GM12878 (cell line): ENCODE measurements around the gene GRIN2A. TPM values are rescaled to one million over a fixed set of nuclear protein-coding genes. Genes with fewer than 3 reads are reported as not detected.

ENCODE experiments used
- ATAC-seq: fragments of 200-7000 bp; cut with Tn5 transposase; 3 replicates; pipeline ENCODE4 v1.9.1; 2020; ENCODE audit warnings: mild to moderate bottlenecking, moderate library complexity
- BruUV-seq: library from RNA; stranded (reverse); fragments of 400-500 nt; replicated peaks from 2 replicates; lab custom pipeline; 2021; lab: Mats Ljungman, UMichigan
- CTCF ChIA-PET: fragments of 300-600 bp; sonication (Branson Sonifier 250); formaldehyde crosslinking; extraction: SDS; loops from one replicate; lab custom pipeline; 2021; ENCODE audit warnings: inconsistent platforms; lab: Yijun Ruan, JAX
- POLR2A ChIA-PET: fragments of 350-600 bp; formaldehyde crosslinking; extraction: SDS; loops from one replicate; lab custom pipeline; 2021; ENCODE audit warnings: inconsistent platforms; lab: Charles Lee
- RAD21 ChIA-PET: fragments of 300-600 bp; sonication (Branson Sonifier 250); formaldehyde crosslinking; loops from one replicate; lab custom pipeline; 2023; ENCODE audit warnings: antibody characterized with exemption; ENCODE audit not compliant: unreplicated experiment; lab: Charles Lee
- SMC1A ChIA-PET: fragments of 300-600 bp; sonication (Branson Sonifier 250); formaldehyde crosslinking; loops from one replicate; lab custom pipeline; 2023; ENCODE audit not compliant: unreplicated experiment, uncharacterized antibody; lab: Charles Lee
- DNase-seq: peaks from one replicate; pipeline ENCODE4 v3.0.0-alpha.2; 2011; ENCODE audit warnings: low read depth, low spot score
- FAIRE-seq: peaks from 3 replicates; lab custom pipeline; 2011; peaks lifted over from hg19 to GRCh38; lab: Jason Lieb, UNC
- H2AFZ ChIP-seq: 2 replicates; pipeline ENCODE4 v1.6.0; 2011; ENCODE audit warnings: low read depth, low read length, control low read depth; ENCODE audit not compliant: control insufficient read depth
- H3K27ac ChIP-seq: 2 replicates; pipeline ENCODE4 v1.5.1; 2011; ENCODE audit warnings: control low read depth; ENCODE audit not compliant: control insufficient read depth, insufficient read depth
- H3K27me3 ChIP-seq, 2 experiments: replicated peaks in 1 of 2; 2 replicates each; pipeline versions ENCODE4 v1.6.0 to v1.6.1; 2011; ENCODE audit warnings: low read length in 1 of 2; ENCODE audit not compliant: control insufficient read depth in 2 of 2, insufficient read depth in 2 of 2
- H3K36me3 ChIP-seq, 2 experiments: 2 replicates each; pipeline ENCODE4 v1.5.1; 2011; ENCODE audit warnings: low read length in 1 of 2; ENCODE audit not compliant: control insufficient read depth in 2 of 2, insufficient read depth in 2 of 2
- H3K4me1 ChIP-seq: 2 replicates; pipeline ENCODE4 v1.6.1; 2011; ENCODE audit warnings: mild to moderate bottlenecking, low read length, moderate library complexity, mixed read lengths; ENCODE audit not compliant: control insufficient read depth, insufficient read depth
- H3K4me2 ChIP-seq: 2 replicates; pipeline ENCODE4 v1.6.0; 2011; ENCODE audit warnings: control low read depth; ENCODE audit not compliant: control insufficient read depth, insufficient read depth
- H3K4me3 ChIP-seq: fragments of 200-600 bp; sonication (generic); 2 replicates; pipeline ENCODE4 v1.5.1; 2016
- H3K79me2 ChIP-seq: 2 replicates; pipeline ENCODE4 v1.6.0; 2011; ENCODE audit warnings: low read length; ENCODE audit not compliant: control insufficient read depth, insufficient read depth
- H3K9ac ChIP-seq: 2 replicates; pipeline ENCODE4 v1.8.0; 2011; ENCODE audit warnings: low read length, control low read depth, mixed read lengths; ENCODE audit not compliant: control insufficient read depth, insufficient read depth
- H3K9me3 ChIP-seq: replicated peaks from 3 replicates; pipeline ENCODE4 v1.5.1; 2011; ENCODE audit warnings: mild to moderate bottlenecking, low read length; ENCODE audit not compliant: control insufficient read depth, insufficient read depth
- H4K20me1 ChIP-seq: 2 replicates; pipeline ENCODE4 v1.6.0; 2011; ENCODE audit not compliant: control insufficient read depth, insufficient read depth
- CBX5 ChIP-seq: sonication (generic); IDR thresholded peaks from 2 replicates; pipeline ENCODE4 v1.6.1; 2016; ENCODE audit warnings: low read depth, moderate library complexity, mild to moderate bottlenecking, inconsistent platforms
- EED ChIP-seq: sonication (generic); IDR thresholded peaks from 2 replicates; pipeline ENCODE4 v1.6.1; 2016; ENCODE audit warnings: antibody characterized with exemption, low read depth
- ELK1 ChIP-seq: IDR thresholded peaks from 2 replicates; pipeline ENCODE4 v1.6.1; 2012; ENCODE audit warnings: low read depth, low read length, improper control_type of control experiment
- IKZF2 ChIP-seq, 2 experiments: fragments of 450-650 bp; IDR thresholded peaks; 2 replicates each; pipeline ENCODE4 v1.6.1; 2017; ENCODE audit warnings: mild to moderate bottlenecking in 2 of 2, moderate library complexity in 2 of 2
- IRF4 ChIP-seq: IDR thresholded peaks from 2 replicates; pipeline ENCODE4 v1.6.1; 2011; ENCODE audit warnings: low read depth, low read length
- JUND ChIP-seq: IDR thresholded peaks from 2 replicates; pipeline ENCODE4 v1.6.1; 2012; ENCODE audit warnings: low read depth, mild to moderate bottlenecking, low read length, improper control_type of control experiment, moderate library complexity
- PAX5 ChIP-seq: IDR thresholded peaks from 2 replicates; pipeline ENCODE4 v1.6.1; 2011; ENCODE audit warnings: low read depth, low read length, borderline replicate concordance
- RBBP5 ChIP-seq: fragments of 200-600 bp; sonication (generic); conservative IDR thresholded peaks from 2 replicates; pipeline ENCODE4 v1.6.1; 2016
- RUNX3 ChIP-seq: IDR thresholded peaks from 2 replicates; pipeline ENCODE4 v1.6.1; 2012; ENCODE audit warnings: low read length, inconsistent platforms
- SPI1 ChIP-seq: IDR thresholded peaks from 2 replicates; pipeline ENCODE4 v1.6.1; 2011; ENCODE audit warnings: low read depth, mild to moderate bottlenecking, low read length, moderate library complexity, borderline replicate concordance; ENCODE audit not compliant: insufficient read depth
- WGBS: methylation state at CpG from one replicate; pipeline ENCODE4 v1.1.6; 2016; ENCODE audit warnings: low lambda C conversion rate; ENCODE audit not compliant: insufficient replicate concordance, insufficient coverage; ENCODE audit errors: missing lambda C conversion rate; 5-methylcytosine and 5-hydroxymethylcytosine counted together
- in situ Hi-C: fragments of 300-500 bp; cut with MboI; formaldehyde crosslinking; loops from 9 replicates; pipeline ENCODE4 v1.14.3; 2018; ENCODE audit warnings: mixed read lengths
- intact Hi-C: fragments of 100-400 bp; cut with micrococcal nuclease; formaldehyde crosslinking; loops from one replicate; pipeline ENCODE4 v1.14.2; 2022; ENCODE audit not compliant: unreplicated experiment
- polyA plus RNA-seq, 11 experiments: library from polyadenylated mRNA; depleted of rRNA in 4 of 11; unstranded in 6 of 11; stranded (reverse) in 5 of 11; fragments of >200 nt; fragmentation: Nextera tagmentation in 4 of 11; fragmentation: Illumina TruSeq in 1 of 11; extraction: Ambion mirVana in 4 of 11; extraction: Trizol in 1 of 11; gene quantifications; 1 replicate in 1 of 11; 2 replicates in 10 of 11; pipeline versions ENCODE4 v1.2.1 to v1.2.3, GENCODE V29; 2011 to 2016; ENCODE audit warnings: inconsistent platforms in 2 of 11, missing spikeins in 2 of 11, low read depth in 1 of 11
- total RNA-seq, 4 experiments: library from RNA; depleted of rRNA in 3 of 4; stranded (reverse); fragments of >200 nt in 3 of 4; fragmentation: Illumina TruSeq in 1 of 4; extraction: Trizol in 1 of 4; gene quantifications; 2 replicates each; pipeline versions ENCODE4 v1.2.1 to v1.2.3, GENCODE V29; 2013 to 2021

The GRIN2A gene
- total and polyA plus RNA-seq, 10 of the 15 experiments (the other 5 are each of a cell fraction or from before 2014, with no cell fraction given): 2.4 to 13.3 (median 7.3) TPM

GRCh38 chr16:9906218-9906617, 276.0 kb downstream of the GRIN2A start:
- Histone ChIP-seq H2AFZ (no peak overlapping the region; the same call in 1 of the 2 replicates), H3K79me2 (no peaks in the 10 kb centered on the region), H3K4me3 (no peak overlapping the region), H3K4me2 (no peak overlapping the region), H3K36me3 (no peaks in the 10 kb centered on the region), H4K20me1 (no peaks in the 10 kb centered on the region), H3K9ac (no peak overlapping the region), H3K4me1 (peaks cover 14% of the 10 kb centered on the region), H3K9me3 (no peaks in the 10 kb centered on the region; the same call in 2 of the 3 replicates), H3K27me3 (no peaks in the 10 kb centered on the region), H3K27ac (no peak overlapping the region)
- ChIA-PET CTCF (interaction anchor here (0.9 to 1.1 kb wide), 2 partner anchors 11 to 26 kb away, joined by 3 read pairs; no protein-coding TSS in a partner anchor), SMC1A (interaction anchor here (0.6 to 2.4 kb wide), 4 partner anchors 12 to 86 kb away, joined by 3 to 8 read pairs (median 4); no protein-coding TSS in a partner anchor), POLR2A (interaction anchor here (0.6 kb wide), 1 partner anchor 8 kb away, joined by 8 read pairs; no protein-coding TSS in a partner anchor), RAD21 (interaction anchor here (0.5 to 0.7 kb wide), 2 partner anchors 41 to 249 kb away, joined by 3 read pairs; no protein-coding TSS in a partner anchor)
- no peak for DNase-seq
- 34% methylated on average over 3 of the region's 3 CpGs for WGBS
- no peak for FAIRE-seq
- BruUV-seq: no TSS peak
- in situ Hi-C loops: no loop called here
- intact Hi-C loops: loop anchor here (5.0 kb wide), 2 partner anchors 51 to 64 kb away; no protein-coding TSS in a partner anchor
- TF ChIP-seq RUNX3 (0 out of 2 replicates have a peak, but pooled peaks have one; percentile 22), PAX5 (no peak), CBX5 (no peak), RBBP5 (no peak), SPI1 (peak; percentile 52; the same call in 1 of the 2 replicates), EED (0 out of 2 replicates have a peak, but pooled peaks have one; percentile 62), IKZF2 (IDR thresholded peaks at IDR 0.05) (peak in 1 of 2 experiments; percentile 30; a peak in 2 of 4 replicates), JUND (no peak), IRF4 (0 out of 2 replicates have a peak, but pooled peaks have one; percentile 20), ELK1 (no peak)
- peak; percentile 19; the same call in 1 of the 3 replicates for ATAC-seq
